K562 (cell line): Measurements from ENCODE around the gene IFT122. TPM values are rescaled to one million over a fixed set of nuclear protein-coding genes. Genes with fewer than 3 reads are reported as not detected.

ENCODE experiments used
- ARID1B ChIP-seq: fragments of 450-650 bp; IDR thresholded peaks from 2 replicates; pipeline ENCODE4 v1.6.1; 2016; ENCODE audit warnings: antibody characterized with exemption, mild to moderate bottlenecking, inconsistent platforms
- ARNT ChIP-seq, 2 experiments: fragments of 450-650 bp; IDR thresholded peaks; 2 replicates each; pipeline ENCODE4 v1.6.1; 2016; ENCODE audit warnings: mild to moderate bottlenecking in 1 of 2
- CBX2 ChIP-seq: fragments of 200-600 bp; sonication (generic); IDR thresholded peaks from one replicate; pipeline ENCODE4 v1.6.1; 2012; ENCODE audit warnings: mild to moderate bottlenecking, low read length, inconsistent platforms; ENCODE audit not compliant: insufficient read depth, poor library complexity, severe bottlenecking
- CREBBP ChIP-seq: IDR thresholded peaks from one replicate; pipeline ENCODE4 v1.6.1; 2012; ENCODE audit warnings: low read depth, mild to moderate bottlenecking, control low read depth, inconsistent platforms, low read length
- FOXK1 ChIP-seq: sonication (generic); formaldehyde crosslinking; IDR thresholded peaks from 2 replicates; pipeline ENCODE4 v1.8.0; 2022; ENCODE audit warnings: missing genetic modification reagents, mild to moderate bottlenecking, borderline replicate concordance
- KAT2B ChIP-seq: IDR thresholded peaks from one replicate; pipeline ENCODE4 v1.6.1; 2012; ENCODE audit warnings: low read depth, mild to moderate bottlenecking, control low read depth, inconsistent platforms, low read length, moderate library complexity
- NCOA6 ChIP-seq: fragments of 450-650 bp; IDR thresholded peaks from 2 replicates; pipeline ENCODE4 v1.6.1; 2017; ENCODE audit warnings: mild to moderate bottlenecking
- NR2C2 ChIP-seq, 2 experiments: fragments of 200-800 bp in 1 of 2; sonication (Bioruptor generic) in 1 of 2; sonication (generic) in 1 of 2; formaldehyde crosslinking in 1 of 2; IDR thresholded peaks; 2 replicates each; pipeline versions ENCODE4 v1.6.1 to v1.8.0; 2016 to 2022; ENCODE audit warnings: mild to moderate bottlenecking in 1 of 2, missing compliant biosample characterization in 1 of 2, missing genetic modification characterization in 1 of 2, missing genetic modification reagents in 1 of 2
- POLR2B ChIP-seq: fragments of 450-650 bp; IDR thresholded peaks from 2 replicates; pipeline ENCODE4 v1.6.1; 2018; ENCODE audit warnings: low read depth; ENCODE audit not compliant: partially characterized antibody
- RBM15 ChIP-seq: fragments of 200-400 bp; formaldehyde crosslinking; IDR thresholded peaks from 2 replicates; pipeline ENCODE4 v1.6.1; 2018; ENCODE audit warnings: mild to moderate bottlenecking, low read length, moderate library complexity; ENCODE audit not compliant: insufficient read depth
- RUNX1 ChIP-seq: sonication (generic); IDR thresholded peaks from 2 replicates; pipeline ENCODE4 v1.6.1; 2016; ENCODE audit warnings: antibody characterized with exemption, low read depth
- SRSF7 ChIP-seq: fragments of 200-400 bp; formaldehyde crosslinking; optimal IDR thresholded peaks from 2 replicates; pipeline ENCODE3; 2017; ENCODE audit warnings: mild to moderate bottlenecking, low read depth, low read length
- polyA plus RNA-seq, 8 experiments: library from polyadenylated mRNA; depleted of rRNA in 4 of 8; stranded (reverse) in 5 of 8; unstranded in 3 of 8; fragments of >200 nt; fragmentation: Nextera tagmentation in 2 of 8; fragmentation: Illumina TruSeq in 1 of 8; extraction: Ambion mirVana in 2 of 8; extraction: Trizol in 1 of 8; gene quantifications; 2 replicates each; pipeline versions ENCODE4 v1.2.1 to v1.2.3, GENCODE V29; 2011 to 2014; ENCODE audit warnings: inconsistent platforms in 1 of 8, missing spikeins in 1 of 8
- total RNA-seq, 7 experiments: library from RNA; depleted of rRNA in 6 of 7; stranded (reverse); fragments of >200 nt in 6 of 7; fragmentation: Illumina TruSeq in 2 of 7; extraction: Trizol in 2 of 7; gene quantifications; 2 replicates each; pipeline versions ENCODE4 v1.2.1 to v1.2.3, GENCODE V29; 2011 to 2021; ENCODE audit warnings: low replicate concordance in 1 of 7
- TF ChIP-seq, protein P1 (sequence below), 2 experiments: fragments of 450-650 bp; IDR thresholded peaks; 2 replicates each; pipeline ENCODE4 v1.6.1; 2016; ENCODE audit warnings: mild to moderate bottlenecking in 2 of 2, borderline replicate concordance in 1 of 2, low read depth in 1 of 2, moderate library complexity in 1 of 2
- TF ChIP-seq, protein P2 (sequence below): IDR thresholded peaks from 2 replicates; pipeline ENCODE4 v1.6.1; 2012; ENCODE audit warnings: low read depth, low read length, improper control_type of control experiment, borderline replicate concordance
- TF ChIP-seq, protein P3 (sequence below): fragments of 450-650 bp; IDR thresholded peaks from 2 replicates; pipeline ENCODE4 v1.6.1; 2014; ENCODE audit warnings: low read depth, mild to moderate bottlenecking, moderate library complexity, borderline replicate concordance

The IFT122 gene
- total and polyA plus RNA-seq, 9 of the 15 experiments (the other 6 are each of a cell fraction or from before 2014, with no cell fraction given) = 2.4 to 11.5 (median 7.7) TPM

DNA sequence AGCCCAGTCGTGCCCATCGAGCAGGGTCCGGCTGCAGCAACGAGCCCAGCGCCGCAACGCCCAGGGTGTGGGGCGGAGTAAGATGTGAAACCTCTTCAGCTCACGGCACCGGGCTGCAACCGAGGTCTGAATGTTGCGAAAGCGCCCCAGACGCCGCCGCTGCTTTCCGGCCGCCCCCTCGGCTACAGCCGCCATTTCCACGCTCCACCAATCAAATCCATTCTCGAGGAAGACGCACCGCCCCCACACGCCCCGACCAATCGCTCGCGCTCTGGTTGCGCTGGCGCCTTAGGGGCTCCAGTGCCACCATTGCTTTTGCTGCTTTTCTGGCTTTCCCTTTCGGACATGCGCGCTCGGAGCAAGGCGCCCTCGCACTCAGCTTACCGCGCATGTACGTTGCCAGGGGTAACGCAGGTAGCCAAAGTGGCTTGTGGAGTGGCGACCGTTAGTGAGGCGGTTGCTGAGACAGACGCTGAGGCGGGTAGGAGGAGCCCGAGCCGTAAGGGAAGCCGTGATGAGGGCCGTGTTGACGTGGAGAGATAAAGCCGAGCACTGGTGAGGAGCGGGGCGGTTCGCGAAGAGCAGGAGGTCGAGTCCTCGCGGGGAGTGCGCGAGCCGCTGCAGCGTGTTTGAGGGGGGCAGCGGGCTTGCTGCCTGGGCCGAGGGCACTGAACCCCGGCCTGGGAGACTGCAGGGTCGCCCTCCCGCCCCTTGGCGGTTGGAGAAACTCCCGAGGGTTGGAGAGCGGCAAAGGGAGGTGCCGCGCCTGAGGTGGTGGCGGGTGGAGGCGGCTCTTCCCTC lies at the start of gene IFT122, which contains the start of gene MBD4 (continued):
- TF ChIP-seq, protein P1, sequence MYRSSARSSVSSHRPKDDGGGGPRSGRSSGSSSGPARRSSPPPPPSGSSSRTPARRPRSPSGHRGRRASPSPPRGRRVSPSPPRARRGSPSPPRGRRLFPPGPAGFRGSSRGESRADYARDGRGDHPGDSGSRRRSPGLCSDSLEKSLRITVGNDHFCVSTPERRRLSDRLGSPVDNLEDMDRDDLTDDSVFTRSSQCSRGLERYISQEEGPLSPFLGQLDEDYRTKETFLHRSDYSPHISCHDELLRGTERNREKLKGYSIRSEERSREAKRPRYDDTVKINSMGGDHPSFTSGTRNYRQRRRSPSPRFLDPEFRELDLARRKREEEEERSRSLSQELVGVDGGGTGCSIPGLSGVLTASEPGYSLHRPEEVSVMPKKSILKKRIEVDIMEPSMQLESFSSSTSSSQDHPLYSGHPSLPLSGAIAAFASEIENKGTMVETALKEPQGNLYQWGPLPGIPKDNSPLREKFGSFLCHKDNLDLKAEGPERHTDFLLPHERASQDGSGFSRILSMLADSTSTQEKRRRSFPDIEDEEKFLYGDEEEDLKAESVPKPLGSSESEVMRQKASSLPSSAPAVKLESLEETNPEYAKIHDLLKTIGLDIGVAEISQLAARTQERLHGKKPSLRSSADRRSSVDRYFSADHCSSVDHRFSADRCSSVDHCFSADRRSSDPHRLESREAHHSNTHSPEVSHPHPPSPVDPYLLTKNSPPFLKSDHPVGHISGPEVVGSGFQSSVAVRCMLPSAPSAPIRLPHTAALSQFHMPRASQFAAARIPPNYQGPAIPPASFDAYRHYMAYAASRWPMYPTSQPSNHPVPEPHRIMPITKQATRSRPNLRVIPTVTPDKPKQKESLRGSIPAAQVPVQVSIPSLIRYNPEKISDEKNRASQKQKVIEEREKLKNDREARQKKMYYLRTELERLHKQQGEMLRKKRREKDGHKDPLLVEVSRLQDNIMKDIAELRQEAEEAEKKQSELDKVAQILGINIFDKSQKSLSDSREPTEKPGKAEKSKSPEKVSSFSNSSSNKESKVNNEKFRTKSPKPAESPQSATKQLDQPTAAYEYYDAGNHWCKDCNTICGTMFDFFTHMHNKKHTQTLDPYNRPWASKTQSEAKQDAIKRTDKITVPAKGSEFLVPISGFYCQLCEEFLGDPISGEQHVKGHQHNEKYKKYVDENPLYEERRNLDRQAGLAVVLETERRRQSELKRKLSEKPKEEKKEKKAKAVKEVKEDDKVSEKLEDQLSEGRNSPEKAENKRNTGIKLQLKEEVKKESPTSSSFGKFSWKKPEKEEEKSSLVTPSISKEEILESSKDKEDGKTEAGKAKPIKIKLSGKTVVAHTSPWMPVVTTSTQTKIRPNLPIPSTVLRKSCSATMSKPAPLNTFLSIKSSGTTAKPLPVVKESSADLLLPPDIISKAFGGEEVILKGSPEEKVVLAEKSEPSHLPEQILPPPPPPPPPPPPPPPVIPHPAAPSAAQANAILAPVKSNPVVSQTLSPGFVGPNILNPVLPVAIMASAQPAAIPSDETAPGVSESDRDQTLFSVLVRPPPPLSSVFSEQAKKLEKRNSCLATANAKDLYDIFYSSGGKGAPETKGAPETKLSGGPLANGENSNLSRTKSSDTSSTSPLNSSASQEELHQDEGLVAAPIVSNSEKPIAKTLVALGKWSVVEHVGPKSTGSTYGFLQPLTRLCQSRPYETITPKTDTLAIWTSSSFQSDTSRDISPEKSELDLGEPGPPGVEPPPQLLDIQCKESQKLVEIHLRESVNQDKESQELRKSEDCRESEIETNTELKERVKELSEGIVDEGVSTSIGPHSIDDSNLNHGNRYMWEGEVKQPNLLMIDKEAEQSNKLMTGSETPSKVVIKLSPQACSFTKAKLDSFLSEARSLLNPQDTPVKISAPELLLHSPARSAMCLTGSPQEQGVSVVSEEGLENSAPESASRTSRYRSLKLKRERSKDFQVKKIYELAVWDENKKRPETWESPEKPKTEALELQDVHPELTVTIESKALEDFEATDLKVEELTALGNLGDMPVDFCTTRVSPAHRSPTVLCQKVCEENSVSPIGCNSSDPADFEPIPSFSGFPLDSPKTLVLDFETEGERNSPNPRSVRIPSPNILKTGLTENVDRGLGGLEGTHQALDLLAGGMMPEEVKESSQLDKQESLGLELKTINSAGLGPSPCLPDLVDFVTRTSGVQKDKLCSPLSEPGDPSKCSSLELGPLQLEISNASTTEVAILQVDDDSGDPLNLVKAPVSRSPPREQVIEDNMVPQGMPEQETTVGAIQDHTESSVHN (IDR thresholded peaks at IDR 0.05; ENCODE audit: borderline replicate concordance in 1 of 2, low read depth in 1 of 2) = no peak
- peak; percentile 87 for TF ChIP-seq POLR2B
- no peak for TF ChIP-seq CBX2
- no peak for TF ChIP-seq NR2C2 (CRISPR knock-in tag; IDR thresholded peaks at IDR 0.05)
- TF ChIP-seq NR2C2 (tag; IDR thresholded peaks at IDR 0.05) = peak; percentile 54; the same call in 1 of the 2 replicates
- TF ChIP-seq, protein P2, sequence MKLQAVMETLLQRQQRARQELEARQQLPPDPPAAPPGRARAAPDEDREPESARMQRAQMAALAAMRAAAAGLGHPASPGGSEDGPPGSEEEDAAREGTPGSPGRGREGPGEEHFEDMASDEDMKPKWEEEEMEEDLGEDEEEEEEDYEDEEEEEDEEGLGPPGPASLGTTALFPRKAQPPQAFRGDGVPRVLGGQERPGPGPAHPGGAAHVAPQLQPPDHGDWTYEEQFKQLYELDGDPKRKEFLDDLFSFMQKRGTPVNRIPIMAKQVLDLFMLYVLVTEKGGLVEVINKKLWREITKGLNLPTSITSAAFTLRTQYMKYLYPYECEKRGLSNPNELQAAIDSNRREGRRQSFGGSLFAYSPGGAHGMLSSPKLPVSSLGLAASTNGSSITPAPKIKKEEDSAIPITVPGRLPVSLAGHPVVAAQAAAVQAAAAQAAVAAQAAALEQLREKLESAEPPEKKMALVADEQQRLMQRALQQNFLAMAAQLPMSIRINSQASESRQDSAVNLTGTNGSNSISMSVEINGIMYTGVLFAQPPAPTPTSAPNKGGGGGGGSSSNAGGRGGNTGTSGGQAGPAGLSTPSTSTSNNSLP = no peak
- TF ChIP-seq ARID1B = no peak; the same call in 1 of the 2 replicates
- TF ChIP-seq RBM15 = no peak
- TF ChIP-seq, protein P3, sequence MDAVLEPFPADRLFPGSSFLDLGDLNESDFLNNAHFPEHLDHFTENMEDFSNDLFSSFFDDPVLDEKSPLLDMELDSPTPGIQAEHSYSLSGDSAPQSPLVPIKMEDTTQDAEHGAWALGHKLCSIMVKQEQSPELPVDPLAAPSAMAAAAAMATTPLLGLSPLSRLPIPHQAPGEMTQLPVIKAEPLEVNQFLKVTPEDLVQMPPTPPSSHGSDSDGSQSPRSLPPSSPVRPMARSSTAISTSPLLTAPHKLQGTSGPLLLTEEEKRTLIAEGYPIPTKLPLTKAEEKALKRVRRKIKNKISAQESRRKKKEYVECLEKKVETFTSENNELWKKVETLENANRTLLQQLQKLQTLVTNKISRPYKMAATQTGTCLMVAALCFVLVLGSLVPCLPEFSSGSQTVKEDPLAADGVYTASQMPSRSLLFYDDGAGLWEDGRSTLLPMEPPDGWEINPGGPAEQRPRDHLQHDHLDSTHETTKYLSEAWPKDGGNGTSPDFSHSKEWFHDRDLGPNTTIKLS = peak; percentile 91
- 0 out of 2 replicates have a peak, but pooled peaks have one; percentile 43 for TF ChIP-seq FOXK1 (CRISPR knock-in tag)
- TF ChIP-seq KAT2B = no peak
- no peak for TF ChIP-seq CREBBP
- no peak for TF ChIP-seq NCOA6
- TF ChIP-seq ARNT (IDR thresholded peaks at IDR 0.05) = no peak
- no peak for TF ChIP-seq RUNX1
- TF ChIP-seq SRSF7 = no peak
